Sciatic nerve (tissue), 1 donor: ENCODE data around the gene DEFB131B. TPM values are rescaled to one million over a fixed set of nuclear protein-coding genes. Genes with fewer than 3 reads are reported as not detected.

Source experiments
- total RNA-seq: library from RNA; stranded (reverse); fragmentation: NEBNext Ultra II Directional; extraction: Animal tissue kit (Norgen Biotek cat#: 25700); gene quantifications from one replicate; pipeline ENCODE4 v1.2.1, GENCODE V29; 2021
- donor health status: DM: no; HTN: no; CAD: no.

Gene DEFB131B
- total RNA-seq, 1 donor from 2014 or later: not detected

Other genes with a start within 250 kb of the DEFB131B start
- gene DEFB108B, start 45.3 kb upstream of the DEFB131B start, total RNA-seq: not detected
- 11.7 TPM for gene XNDC1N, start 50.1 kb downstream of the DEFB131B start, total RNA-seq
- gene RNF121, start 50.6 kb downstream of the DEFB131B start, total RNA-seq: 32.5 TPM
- 13.5 TPM for gene IL18BP, start 120.5 kb downstream of the DEFB131B start, total RNA-seq
- 241 TPM for gene NUMA1, start 202.1 kb downstream of the DEFB131B start, total RNA-seq
- gene LRRC51, start 202.4 kb downstream of the DEFB131B start, total RNA-seq: 8.7 TPM
- gene LAMTOR1, start 224.8 kb downstream of the DEFB131B start, total RNA-seq: 70.8 TPM
- not detected for gene TOMT, start 227.5 kb downstream of the DEFB131B start, total RNA-seq
- gene ANAPC15, start 234.2 kb downstream of the DEFB131B start, total RNA-seq: 21.4 TPM